Mesodermal cell (in vitro differentiated cells): ENCODE data around the gene PDE3A.
"Not testable (repeated sequence)": the region's sequence is repeated elsewhere in the genome, so short reads cannot be mapped to it uniquely, and the experiment has no call there.

Source experiments
- H3K27ac ChIP-seq: 2 replicates; pipeline ENCODE4 v1.7.0; 2013; ENCODE audit warnings: mild to moderate bottlenecking, low read depth, low read length, moderate library complexity; ENCODE audit not compliant: severe bottlenecking
- H3K36me3 ChIP-seq: 2 replicates; pipeline ENCODE4 v1.7.1; 2013; ENCODE audit warnings: mild to moderate bottlenecking, low read length, moderate library complexity; ENCODE audit not compliant: control insufficient read depth, insufficient read depth
- H3K4me1 ChIP-seq: one replicate; pipeline ENCODE4 v1.7.1; 2013; ENCODE audit warnings: mild to moderate bottlenecking, low read length; ENCODE audit not compliant: insufficient read depth, control insufficient read depth, poor library complexity, severe bottlenecking
- H3K4me3 ChIP-seq: 2 replicates; pipeline ENCODE4 v1.7.0; 2013; ENCODE audit warnings: low read length, control low read depth, mild to moderate bottlenecking; ENCODE audit not compliant: insufficient read depth, poor library complexity, severe bottlenecking; ENCODE audit errors: extremely low read depth
- H3K9me3 ChIP-seq: 2 replicates; pipeline ENCODE4 v1.7.1; 2013; ENCODE audit warnings: mild to moderate bottlenecking, low read length, moderate library complexity; ENCODE audit not compliant: control insufficient read depth
- WGBS, 2 experiments: methylation state at CpG; one replicate each; pipeline ENCODE4 v1.1.5; 2013; ENCODE audit warnings: missing lambda C conversion rate in 2 of 2; ENCODE audit not compliant: insufficient coverage in 2 of 2; 5-methylcytosine and 5-hydroxymethylcytosine counted together

The PDE3A gene

GRCh38 chr12:20547816-20548575 is 179.7 kb downstream of the PDE3A start:
- Histone ChIP-seq H3K27ac (no peak overlapping the region), H3K4me1 (no peaks in the 10 kb centered on the region), H3K9me3 (no peaks in the 10 kb centered on the region), H3K36me3 (no peaks in the 10 kb centered on the region), H3K4me3 (no peak overlapping the region)
- WGBS, 2 experiments = 100% methylated on average over 1 of the region's 2 CpGs; no CpG with 5 or more reads in 1 of the 2 experiments

DNA sequence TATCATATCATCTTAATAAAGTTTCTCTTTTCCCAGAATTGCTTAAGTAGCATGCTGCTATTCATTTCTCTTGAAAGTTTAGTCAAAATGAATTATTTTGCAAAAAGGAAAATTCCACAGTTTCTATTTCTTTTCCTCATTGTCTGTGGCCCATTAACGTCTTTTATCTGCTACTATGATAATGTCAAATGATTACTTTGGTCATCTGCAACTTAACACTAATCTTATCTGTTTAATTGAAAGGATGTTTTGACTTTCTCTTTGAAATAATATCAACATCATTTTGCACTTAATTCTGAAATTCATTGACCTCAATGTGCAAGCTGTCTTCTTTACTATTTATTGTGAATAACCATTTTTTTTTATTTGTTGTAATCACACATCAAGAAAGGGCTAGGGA is 180.3 kb downstream of the PDE3A start:
- no peak overlapping the region for H3K4me3 ChIP-seq
- WGBS, 2 experiments = no CpG with 5 or more reads among the region's 1 CpG
- H3K4me1 ChIP-seq = no peaks in the 10 kb centered on the region
- H3K27ac ChIP-seq = no peak overlapping the region
- no peaks in the 10 kb centered on the region for H3K36me3 ChIP-seq
- no peaks in the 10 kb centered on the region for H3K9me3 ChIP-seq

- Histone ChIP-seq H3K4me3 (no peak overlapping the region), H3K27ac (no peak overlapping the region), H3K9me3 (no peaks in the 10 kb centered on the region), H3K4me1 (no peaks in the 10 kb centered on the region), H3K36me3 (no peaks in the 10 kb centered on the region)
- no CpG with 5 or more reads among the region's 2 CpGs for WGBS, 2 experiments
These were observed 180.9 kb downstream of the PDE3A start for GRCh38 chr12:20549108-20549719.

- not testable (repeated sequence) for H3K4me3 ChIP-seq, H3K9me3 ChIP-seq, H3K4me1 ChIP-seq, H3K27ac ChIP-seq, H3K36me3 ChIP-seq
- WGBS, 2 experiments = 96% methylated on average over 24 to 40 of the region's 48 CpGs
These were observed 183.6 kb downstream of the PDE3A start for GRCh38 chr12:20551742-20552442.

DNA sequence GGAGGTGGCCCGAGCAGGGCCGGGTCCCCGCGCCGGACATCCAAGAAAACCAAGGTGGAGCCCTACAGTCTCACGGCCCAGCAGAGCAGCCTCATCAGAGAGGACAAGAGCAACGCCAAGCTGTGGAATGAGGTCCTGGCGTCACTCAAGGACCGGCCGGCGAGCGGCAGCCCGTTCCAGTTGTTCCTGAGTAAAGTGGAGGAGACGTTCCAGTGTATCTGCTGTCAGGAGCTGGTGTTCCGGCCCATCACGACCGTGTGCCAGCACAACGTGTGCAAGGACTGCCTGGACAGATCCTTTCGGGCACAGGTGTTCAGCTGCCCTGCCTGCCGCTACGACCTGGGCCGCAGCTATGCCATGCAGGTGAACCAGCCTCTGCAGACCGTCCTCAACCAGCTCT is 184.2 kb downstream of the PDE3A start:
- not testable (repeated sequence) for H3K4me1 ChIP-seq, H3K9me3 ChIP-seq, H3K36me3 ChIP-seq, H3K27ac ChIP-seq, H3K4me3 ChIP-seq
- 96 to 100% methylated on average over 7 to 8 of the region's 23 CpGs for WGBS, 2 experiments

DNA sequence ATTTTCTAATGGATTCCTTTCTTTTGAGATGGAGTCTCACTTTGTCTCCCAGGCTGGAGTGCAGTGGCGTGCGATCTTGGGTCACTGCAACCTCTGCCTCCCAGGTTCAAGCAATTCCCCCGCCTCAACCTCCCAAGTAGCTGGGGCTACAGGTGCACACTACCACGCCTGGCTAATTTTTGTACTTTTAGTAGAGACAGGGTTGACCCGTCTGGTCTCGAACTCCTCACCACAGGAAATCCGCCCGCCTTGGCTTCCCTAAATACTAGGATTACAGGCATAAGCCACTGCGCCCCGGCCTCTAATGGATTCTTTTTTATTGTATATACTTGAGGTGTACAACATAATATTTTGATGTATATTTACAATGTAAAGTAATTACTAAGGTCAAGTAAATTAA is 186.7 kb downstream of the PDE3A start:
- H3K9me3 ChIP-seq = no peaks in the 10 kb centered on the region
- H3K4me3 ChIP-seq = no peak overlapping the region
- no peaks in the 10 kb centered on the region for H3K4me1 ChIP-seq
- no peak overlapping the region for H3K27ac ChIP-seq
- H3K36me3 ChIP-seq = no peaks in the 10 kb centered on the region
- whole genome bisulfite sequencing, 2 experiments = 87 to 90% methylated on average over 7 of the region's 10 CpGs

- WGBS, 2 experiments = no CpG with 5 or more reads among the region's 3 CpGs
- no peaks in the 10 kb centered on the region for H3K4me1 ChIP-seq
- H3K36me3 ChIP-seq = no peaks in the 10 kb centered on the region
- H3K9me3 ChIP-seq = no peaks in the 10 kb centered on the region
- no peak overlapping the region for H3K27ac ChIP-seq
- H3K4me3 ChIP-seq = no peak overlapping the region
These were observed 187.4 kb downstream of the PDE3A start for GRCh38 chr12:20555771-20556170.

DNA sequence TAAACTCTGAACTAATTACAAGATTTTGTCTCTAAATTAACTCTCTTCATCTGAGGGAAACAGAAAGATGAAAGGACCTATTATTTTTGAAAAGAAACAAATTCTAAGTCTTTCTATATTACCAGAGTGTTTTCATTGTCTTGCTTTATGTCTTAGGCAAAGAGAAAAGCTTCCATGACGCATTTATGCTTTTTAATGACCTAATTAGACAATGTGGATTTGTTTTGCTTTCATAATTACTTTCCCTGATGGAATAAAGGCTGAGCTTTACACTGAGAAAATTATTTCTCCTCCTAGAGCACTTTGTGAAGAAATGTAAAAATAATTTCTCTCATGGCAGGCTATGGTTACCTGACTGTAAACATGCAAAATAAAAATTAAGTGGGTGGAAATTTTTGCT is 188.8 kb downstream of the PDE3A start:
- H3K9me3 ChIP-seq = no peaks in the 10 kb centered on the region
- H3K4me3 ChIP-seq = no peak overlapping the region
- no peak overlapping the region for H3K27ac ChIP-seq
- H3K36me3 ChIP-seq = no peaks in the 10 kb centered on the region
- no CpG with 5 or more reads among the region's 1 CpG for WGBS, 2 experiments
- no peaks in the 10 kb centered on the region for H3K4me1 ChIP-seq

GRCh38 chr12:20560935-20561334 is 192.6 kb downstream of the PDE3A start:
- Histone ChIP-seq H3K36me3 (no peaks in the 10 kb centered on the region), H3K27ac (no peak overlapping the region), H3K4me1 (no peaks in the 10 kb centered on the region), H3K9me3 (no peaks in the 10 kb centered on the region), H3K4me3 (no peak overlapping the region)
- 90 to 96% methylated on average over 4 to 5 of the region's 8 CpGs for WGBS, 2 experiments

DNA sequence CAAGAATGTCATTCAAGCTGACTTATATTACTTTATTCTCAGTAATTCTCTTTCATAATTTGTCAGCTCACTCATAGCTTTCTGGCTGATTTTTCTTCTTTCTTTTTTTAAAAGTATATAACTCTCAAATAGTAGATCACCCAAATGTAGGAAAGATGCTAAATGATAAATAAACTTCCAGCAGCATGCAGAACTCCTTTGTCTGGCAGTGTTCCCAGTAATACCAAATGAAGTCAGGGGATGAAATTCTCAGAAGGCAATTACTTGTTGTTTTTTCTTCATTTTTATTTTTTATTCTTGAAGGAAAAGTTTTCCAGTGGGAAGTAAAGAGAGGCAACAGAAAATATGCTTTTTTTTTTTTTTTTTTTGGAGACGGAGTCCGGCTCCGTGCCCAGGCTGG is 193.5 kb downstream of the PDE3A start:
- Histone ChIP-seq H3K27ac (no peak overlapping the region), H3K9me3 (no peaks in the 10 kb centered on the region), H3K4me1 (no peaks in the 10 kb centered on the region), H3K36me3 (no peaks in the 10 kb centered on the region), H3K4me3 (no peak overlapping the region)
- WGBS, 2 experiments = 100% methylated on average over 2 of the region's 3 CpGs; no CpG with 5 or more reads in 1 of the 2 experiments

GRCh38 chr12:20567413-20567812 is 199.1 kb downstream of the PDE3A start:
- Histone ChIP-seq H3K9me3 (no peaks in the 10 kb centered on the region), H3K36me3 (no peaks in the 10 kb centered on the region), H3K4me3 (no peak overlapping the region), H3K27ac (no peak overlapping the region), H3K4me1 (no peaks in the 10 kb centered on the region)
